ENCODE results near the gene GIPC1. TPM values are rescaled to one million over a fixed set of nuclear protein-coding genes. Genes with fewer than 3 reads are reported as not detected.

Gene GIPC1
- polyA plus RNA-seq, 3 donors, result 4.0 to 6.2 (median 4.8) TPM

DNA sequence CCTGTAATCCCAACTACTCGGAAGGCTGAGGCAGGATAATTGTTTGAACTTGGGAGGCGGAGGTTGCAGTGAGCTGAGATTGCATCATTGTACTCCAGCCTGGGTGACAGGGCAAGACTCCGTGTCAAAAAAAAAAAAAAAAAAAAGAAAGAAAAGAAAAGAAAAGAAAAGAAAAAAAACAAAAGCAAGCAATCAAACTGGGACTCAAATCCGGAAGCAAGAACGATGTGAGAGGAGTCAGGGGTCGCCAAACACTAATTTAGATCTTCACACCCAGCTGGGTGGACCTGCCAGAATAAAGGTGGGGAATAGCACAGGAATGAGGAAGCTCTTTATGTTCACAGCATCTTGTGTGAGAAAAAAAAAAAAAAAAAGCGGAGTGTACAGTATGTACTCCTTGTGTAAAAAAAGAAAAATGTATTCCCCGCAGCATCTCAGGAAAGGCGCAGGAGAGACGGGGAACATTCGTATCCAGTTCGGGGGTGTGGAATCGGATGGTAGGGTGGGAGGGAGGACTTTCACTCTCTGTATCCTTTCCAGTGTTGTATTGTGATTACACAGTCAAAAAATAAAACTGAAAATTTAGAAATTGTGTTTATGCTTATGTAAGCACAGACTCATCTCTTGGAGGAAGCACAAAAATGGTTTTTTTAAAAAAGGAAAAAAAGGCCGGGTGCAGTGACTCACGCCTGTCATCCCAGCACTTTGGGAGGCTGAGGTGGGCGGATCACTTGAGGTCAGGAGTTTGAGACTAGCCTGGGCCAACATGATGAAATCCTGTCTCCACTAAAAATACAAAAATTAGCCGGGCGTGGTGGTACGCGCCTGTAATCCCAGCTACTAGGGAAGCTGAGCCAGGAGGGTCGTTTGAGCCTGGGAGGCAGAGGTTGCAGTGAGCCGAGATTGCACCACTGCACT is 14.6 kb upstream of the GIPC1 start:
- Histone ChIP-seq H2AFZ (ENCODE audit: insufficient read depth, low read depth, low read length, poor library complexity, severe bottlenecking) (no peak overlapping the region), H3K27ac (ENCODE audit: low read depth in 1 of 2, low read length in 2 of 2) (peak overlapping the region; percentile 68 to 93), H3K9ac (ENCODE audit: insufficient read depth, low read length, poor library complexity, severe bottlenecking) (peak overlapping the region; percentile 38), H3K4me2 (replicated peaks; ENCODE audit: extremely low read depth, low read length, poor library complexity, severe bottlenecking) (peak overlapping the region; percentile 59), H3K36me3 (replicated peaks in 1 of 2; ENCODE audit: control insufficient read depth in 1 of 2, insufficient read depth in 2 of 2, low read length in 2 of 2) (peaks cover 17 to 20% of the 10 kb centered on the region in 2 donors), H3K9me3 (replicated peaks in 1 of 2; ENCODE audit: control insufficient read depth in 1 of 2, insufficient read depth in 1 of 2, low read length in 2 of 2) (no peaks in the 10 kb centered on the region), H3K79me2 (ENCODE audit: insufficient read depth, low read length) (peaks cover 12% of the 10 kb centered on the region), H3K4me1 (ENCODE audit: control insufficient read depth in 1 of 2, insufficient read depth in 2 of 2, low read length in 2 of 2) (peaks cover 49 to 63% of the 10 kb centered on the region in 2 donors), H3K27me3 (ENCODE audit: control insufficient read depth in 2 of 2, insufficient read depth in 2 of 2, low read length in 2 of 2) (no peaks in the 10 kb centered on the region), H3K4me3 (replicated peaks in 1 of 3; ENCODE audit: low read depth in 2 of 3, low read length in 3 of 3) (peak overlapping the region in 1 of 3 experiments; percentile 56), H4K20me1 (ENCODE audit: insufficient read depth, low read length) (peaks cover 22% of the 10 kb centered on the region)
- Mint-ChIP-seq H3K9me3 (no peaks in the 10 kb centered on the region), H3K27me3 (ENCODE audit: low read depth in 3 of 3) (peaks cover 0 to 6% (median under 1%) of the 10 kb centered on the region in 3 donors), H3K4me3 (peak overlapping the region; percentile 58 to 77), H3K36me3 (peaks cover 23% of the 10 kb centered on the region in 2 donors), H3K27ac (peak overlapping the region; percentile 96 to 99 (median 98)), H3K4me1 (peaks cover 59% of the 10 kb centered on the region)
- intact Hi-C loops (cut with micrococcal nuclease), result loop anchor here in 1 of 2 donors (1.0 kb wide), 1 partner anchor 8 kb away; the partner anchor contains the start of gene DNAJB1
- TF ChIP-seq, protein P1, sequence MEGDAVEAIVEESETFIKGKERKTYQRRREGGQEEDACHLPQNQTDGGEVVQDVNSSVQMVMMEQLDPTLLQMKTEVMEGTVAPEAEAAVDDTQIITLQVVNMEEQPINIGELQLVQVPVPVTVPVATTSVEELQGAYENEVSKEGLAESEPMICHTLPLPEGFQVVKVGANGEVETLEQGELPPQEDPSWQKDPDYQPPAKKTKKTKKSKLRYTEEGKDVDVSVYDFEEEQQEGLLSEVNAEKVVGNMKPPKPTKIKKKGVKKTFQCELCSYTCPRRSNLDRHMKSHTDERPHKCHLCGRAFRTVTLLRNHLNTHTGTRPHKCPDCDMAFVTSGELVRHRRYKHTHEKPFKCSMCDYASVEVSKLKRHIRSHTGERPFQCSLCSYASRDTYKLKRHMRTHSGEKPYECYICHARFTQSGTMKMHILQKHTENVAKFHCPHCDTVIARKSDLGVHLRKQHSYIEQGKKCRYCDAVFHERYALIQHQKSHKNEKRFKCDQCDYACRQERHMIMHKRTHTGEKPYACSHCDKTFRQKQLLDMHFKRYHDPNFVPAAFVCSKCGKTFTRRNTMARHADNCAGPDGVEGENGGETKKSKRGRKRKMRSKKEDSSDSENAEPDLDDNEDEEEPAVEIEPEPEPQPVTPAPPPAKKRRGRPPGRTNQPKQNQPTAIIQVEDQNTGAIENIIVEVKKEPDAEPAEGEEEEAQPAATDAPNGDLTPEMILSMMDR (IDR thresholded peaks at IDR 0.05), result no peak
- peak; percentile 77 to 92 (median 82) for DNase-seq
- 17% methylated on average over 2 of the region's 22 CpGs for WGBS (ENCODE audit: insufficient coverage)

GRCh38 chr19:14507704-14508542 is 12.0 kb upstream of the GIPC1 start:
- H3K4me2 ChIP-seq (replicated peaks; ENCODE audit: extremely low read depth, low read length, poor library complexity, severe bottlenecking), result no peak overlapping the region

More at GRCh38 chr19:14507704-14508542, 12.0 kb upstream of the GIPC1 start:
- no peak overlapping the region for H3K4me3 ChIP-seq (replicated peaks in 1 of 3; ENCODE audit: low read depth in 2 of 3, low read length in 3 of 3)
- TF ChIP-seq, protein P1 (IDR thresholded peaks at IDR 0.05), result no peak
- no peak overlapping the region for H2AFZ ChIP-seq (ENCODE audit: insufficient read depth, low read depth, low read length, poor library complexity, severe bottlenecking)
- Mint-ChIP-seq H3K27me3 (ENCODE audit: low read depth in 3 of 3) (peaks cover 5 to 8% (median 8%) of the 10 kb centered on the region in 3 donors), H3K27ac (peak overlapping the region; percentile 84 to 99 (median 95)), H3K36me3 (peaks cover 2 to 5% of the 10 kb centered on the region in 2 donors), H3K4me1 (peaks cover 61% of the 10 kb centered on the region), H3K9me3 (no peaks in the 10 kb centered on the region), H3K4me3 (no peak overlapping the region)
- intact Hi-C loops (cut with micrococcal nuclease), result no loop called here
- peaks cover 51 to 65% of the 10 kb centered on the region in 2 donors for H3K4me1 ChIP-seq (ENCODE audit: control insufficient read depth in 1 of 2, insufficient read depth in 2 of 2, low read length in 2 of 2)
- H3K27me3 ChIP-seq (ENCODE audit: control insufficient read depth in 2 of 2, insufficient read depth in 2 of 2, low read length in 2 of 2), result no peaks in the 10 kb centered on the region
- H3K79me2 ChIP-seq (ENCODE audit: insufficient read depth, low read length), result no peaks in the 10 kb centered on the region
- WGBS (ENCODE audit: insufficient coverage), result 20% methylated on average over 1 of the region's 12 CpGs
- no peaks in the 10 kb centered on the region for H4K20me1 ChIP-seq (ENCODE audit: insufficient read depth, low read length)
- peak overlapping the region; percentile 66 to 67 for H3K27ac ChIP-seq (ENCODE audit: low read depth in 1 of 2, low read length in 2 of 2)
- DNase-seq, result peak; percentile 83 to 86 (median 84)
- H3K36me3 ChIP-seq (replicated peaks in 1 of 2; ENCODE audit: control insufficient read depth in 1 of 2, insufficient read depth in 2 of 2, low read length in 2 of 2), result no peaks in the 10 kb centered on the region
- no peak overlapping the region for H3K9ac ChIP-seq (ENCODE audit: insufficient read depth, low read length, poor library complexity, severe bottlenecking)
- H3K9me3 ChIP-seq (replicated peaks in 1 of 2; ENCODE audit: control insufficient read depth in 1 of 2, insufficient read depth in 1 of 2, low read length in 2 of 2), result no peaks in the 10 kb centered on the region

Data from CD14-positive monocyte (primary cell).